IPS-20b (cell line): ENCODE data around the gene KIF26B.
"Not testable (repeated sequence)": the region's sequence is repeated elsewhere in the genome, so short reads cannot be mapped to it uniquely, and the experiment has no call there.

Experiments
- H3K27ac ChIP-seq: one replicate; pipeline ENCODE4 v1.5.1; 2013; ENCODE audit warnings: low read length
- H3K27me3 ChIP-seq: 2 replicates; pipeline ENCODE4 v1.6.1; 2013; ENCODE audit warnings: mild to moderate bottlenecking, low read length, inconsistent platforms; ENCODE audit not compliant: insufficient read depth
- H3K36me3 ChIP-seq: 2 replicates; pipeline ENCODE4 v1.6.1; 2013; ENCODE audit warnings: low read depth, mild to moderate bottlenecking, inconsistent platforms, low read length, moderate library complexity; ENCODE audit not compliant: insufficient read depth
- H3K4me1 ChIP-seq: 2 replicates; pipeline ENCODE4 v1.6.1; 2013; ENCODE audit warnings: mild to moderate bottlenecking, control low read depth, inconsistent platforms, low read length, moderate library complexity; ENCODE audit not compliant: insufficient read depth
- H3K4me3 ChIP-seq: 2 replicates; pipeline ENCODE4 v1.5.1; 2013; ENCODE audit warnings: mild to moderate bottlenecking, low read length, inconsistent platforms
- H3K9ac ChIP-seq: 2 replicates; pipeline ENCODE4 v1.6.1; 2013; ENCODE audit warnings: low read depth, mild to moderate bottlenecking, inconsistent platforms, low read length, moderate library complexity
- H3K9me3 ChIP-seq: 2 replicates; pipeline ENCODE4 v1.6.1; 2013; ENCODE audit warnings: mild to moderate bottlenecking, low read depth, low read length, inconsistent platforms; ENCODE audit not compliant: insufficient read depth

KIF26B gene

DNA sequence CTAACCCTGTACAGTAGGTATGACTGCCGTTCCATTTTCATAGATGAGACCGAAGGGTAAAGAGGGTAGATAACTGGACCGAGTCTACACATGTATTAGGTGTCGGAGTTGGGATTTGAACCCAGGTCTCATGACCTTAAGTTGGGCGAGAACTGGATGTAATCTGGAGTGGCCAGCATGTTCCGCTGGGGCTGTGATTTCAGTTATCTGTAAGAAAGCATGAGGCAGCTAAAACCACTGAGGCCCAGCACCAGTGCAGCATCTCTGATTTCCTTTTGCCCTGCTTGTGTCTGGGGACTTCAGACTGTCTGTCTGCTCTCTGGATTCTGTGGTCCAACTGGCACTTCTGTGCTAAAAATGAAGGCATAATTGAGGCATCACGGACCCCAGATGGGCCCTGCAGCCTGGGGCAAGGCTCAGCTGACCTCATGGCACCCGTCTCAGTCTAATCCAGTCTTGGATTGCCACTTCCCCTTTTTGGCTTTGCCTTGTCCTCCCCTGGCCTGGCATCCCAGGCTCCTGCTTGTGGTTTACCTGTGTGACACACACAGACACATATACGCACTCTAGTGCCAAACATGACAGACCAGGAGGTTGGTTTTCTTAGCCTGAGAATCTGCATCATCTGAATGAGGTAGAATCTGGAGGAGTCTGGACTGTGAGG, 180.2 kb downstream of the KIF26B start:
- no peak overlapping the region for H3K4me3 ChIP-seq
- no peaks in the 10 kb centered on the region for H3K36me3 ChIP-seq
- H3K27ac ChIP-seq = no peak overlapping the region

DNA sequence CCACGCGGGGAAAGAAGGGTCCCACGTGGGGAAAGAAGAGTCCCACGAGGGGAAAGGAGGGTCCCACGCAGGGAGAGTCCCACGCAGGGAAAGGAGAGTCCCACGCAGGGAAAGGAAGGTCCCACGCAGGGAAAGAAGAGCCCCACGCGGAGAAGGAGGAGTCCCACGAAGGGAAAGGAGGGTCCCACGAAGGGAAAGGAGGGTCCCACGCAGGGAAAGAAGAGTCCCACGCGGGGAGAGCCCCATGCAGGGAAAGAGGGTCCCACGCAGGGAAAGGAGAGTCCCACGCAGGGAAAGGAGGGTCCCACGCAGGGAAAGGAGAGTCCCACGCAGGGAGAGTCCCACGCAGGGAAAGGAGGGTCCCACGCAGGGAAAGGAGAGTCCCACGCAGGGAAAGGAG, 180.9 kb downstream of the KIF26B start:
- not testable (repeated sequence) for H3K36me3 ChIP-seq, H3K9ac ChIP-seq, H3K27me3 ChIP-seq, H3K27ac ChIP-seq, H3K9me3 ChIP-seq, H3K4me1 ChIP-seq, H3K4me3 ChIP-seq

More for the DNA sequence above, 180.2 kb downstream of the KIF26B start:
- H3K9ac ChIP-seq = no peak overlapping the region
- peaks cover 6% of the 10 kb centered on the region; the same call in 1 of the 2 replicates for H3K27me3 ChIP-seq
- H3K4me1 ChIP-seq = peaks cover 8% of the 10 kb centered on the region
- no peaks in the 10 kb centered on the region for H3K9me3 ChIP-seq

DNA sequence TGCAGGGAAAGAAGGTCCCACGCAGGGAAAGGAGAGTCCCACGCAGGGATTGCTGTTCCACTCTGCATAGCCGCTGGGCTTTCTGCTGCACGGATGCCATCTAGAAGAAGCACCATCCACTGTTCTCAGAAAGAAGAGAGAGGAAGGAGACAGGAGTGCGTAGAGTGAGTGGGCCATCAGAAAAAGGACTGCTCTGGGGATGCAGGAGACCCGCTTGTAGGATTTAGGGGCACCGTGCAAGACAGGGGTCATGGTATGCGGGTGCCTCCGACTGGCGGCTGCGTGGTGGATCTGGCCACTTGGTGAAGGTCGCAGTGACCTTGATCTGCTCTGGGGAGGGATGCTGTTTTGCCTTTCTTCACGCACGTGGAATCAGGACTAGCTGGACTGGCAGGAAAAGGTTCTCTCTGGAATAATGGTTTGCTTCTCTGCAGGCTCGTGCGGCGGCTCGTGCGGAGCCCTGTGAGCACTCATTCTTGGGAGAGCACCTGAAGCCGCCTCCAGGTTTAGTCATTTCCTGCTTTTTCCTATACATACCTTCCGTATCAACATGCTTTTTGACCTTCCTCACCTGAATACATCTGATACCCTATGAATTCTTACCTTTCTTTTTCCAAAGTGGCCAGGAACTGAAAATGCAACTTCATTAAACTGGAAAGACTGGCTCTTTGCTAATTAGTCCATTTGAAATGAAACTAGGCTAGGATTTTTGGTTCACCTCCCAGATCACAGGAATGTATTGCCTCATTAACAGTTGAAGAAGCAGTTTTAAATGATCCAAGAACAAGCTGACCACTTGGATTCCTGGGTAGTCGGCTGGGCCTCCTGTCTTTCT, 181.6 kb downstream of the KIF26B start:
- no peak overlapping the region for H3K27ac ChIP-seq
- no peak overlapping the region for H3K4me3 ChIP-seq
- H3K9me3 ChIP-seq = no peaks in the 10 kb centered on the region
- H3K4me1 ChIP-seq = peaks cover 8% of the 10 kb centered on the region
- no peak overlapping the region for H3K9ac ChIP-seq
- peaks cover 3% of the 10 kb centered on the region; the same call in 1 of the 2 replicates for H3K27me3 ChIP-seq
- no peaks in the 10 kb centered on the region for H3K36me3 ChIP-seq

DNA sequence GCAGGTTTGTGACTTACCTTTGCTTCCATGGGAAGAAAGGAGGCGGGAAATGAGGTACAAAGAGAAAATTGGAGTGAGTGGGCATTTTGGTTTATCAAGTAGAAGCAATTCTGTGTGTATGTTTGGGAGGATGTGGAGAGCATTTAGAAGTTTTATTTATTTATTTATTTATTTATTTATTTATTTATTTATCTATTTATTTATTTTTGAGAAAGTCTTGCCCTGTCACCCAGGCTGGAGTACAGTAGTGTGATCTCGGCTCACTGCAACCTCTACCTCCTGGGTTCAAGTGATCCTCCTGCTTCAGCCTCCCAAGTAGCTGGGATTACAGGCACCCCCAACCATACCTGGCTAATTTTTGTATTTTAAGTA, 182.2 kb downstream of the KIF26B start:
- H3K4me1 ChIP-seq, H3K36me3 ChIP-seq, H3K27ac ChIP-seq, H3K9me3 ChIP-seq, H3K27me3 ChIP-seq, H3K9ac ChIP-seq, H3K4me3 ChIP-seq: not testable (repeated sequence)

DNA sequence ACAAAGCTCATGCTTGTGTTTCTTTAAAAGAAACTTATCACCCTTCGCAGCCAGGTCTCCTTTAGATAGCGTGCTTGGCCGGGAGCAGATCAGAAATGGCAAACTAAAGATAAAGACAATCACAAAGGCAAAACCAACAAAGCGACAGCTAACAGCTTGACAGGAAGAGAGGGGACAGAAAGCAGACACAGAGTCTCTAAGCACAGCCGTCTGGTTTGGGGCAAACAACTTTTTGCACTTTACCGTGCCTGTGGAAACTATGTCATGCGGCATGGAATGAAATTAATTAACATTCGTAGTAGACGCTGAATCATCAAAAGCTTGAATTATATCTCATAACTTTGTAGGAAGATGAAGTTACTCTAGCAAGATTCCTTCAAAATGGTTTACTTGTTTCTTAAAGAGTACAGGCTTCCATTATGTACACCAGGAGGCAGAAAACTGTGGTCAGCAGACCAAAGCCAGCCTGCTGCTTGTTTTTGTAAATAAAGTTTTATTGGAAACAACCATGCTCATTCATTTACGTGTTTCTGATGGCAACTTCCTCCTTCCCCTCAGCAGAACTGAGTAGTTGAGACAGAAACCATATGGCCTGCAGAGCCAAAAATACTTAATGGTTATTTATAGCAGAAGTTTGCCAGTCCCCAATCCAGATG, 183.2 kb downstream of the KIF26B start:
- H3K9ac ChIP-seq = no peak overlapping the region
- H3K27ac ChIP-seq = no peak overlapping the region
- peaks cover 8% of the 10 kb centered on the region for H3K4me1 ChIP-seq
- H3K9me3 ChIP-seq = no peaks in the 10 kb centered on the region
- no peak overlapping the region for H3K4me3 ChIP-seq
- H3K27me3 ChIP-seq = no peaks in the 10 kb centered on the region
- H3K36me3 ChIP-seq = no peaks in the 10 kb centered on the region

DNA sequence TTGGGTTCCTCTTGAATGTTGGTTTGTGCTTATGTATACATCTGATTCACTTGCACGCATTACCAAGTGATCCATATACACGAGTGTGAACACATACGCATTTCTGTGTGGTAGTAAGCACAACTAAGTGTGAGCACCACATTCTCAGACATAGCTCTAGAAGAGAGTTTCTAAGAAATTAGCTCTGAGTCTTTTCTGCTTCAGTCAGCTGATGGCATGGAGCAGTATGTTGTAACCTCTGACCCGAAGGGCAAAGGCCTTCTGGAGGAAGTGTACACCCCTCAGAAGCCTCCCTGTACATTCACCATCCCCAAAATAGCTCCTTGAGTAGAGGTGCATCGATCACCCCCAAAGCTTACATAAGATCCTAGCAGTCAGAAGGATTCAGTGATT, 183.7 kb downstream of the KIF26B start:
- H3K9ac ChIP-seq = no peak overlapping the region
- H3K27ac ChIP-seq = no peak overlapping the region
- H3K36me3 ChIP-seq = no peaks in the 10 kb centered on the region
- no peaks in the 10 kb centered on the region for H3K27me3 ChIP-seq
- no peaks in the 10 kb centered on the region for H3K9me3 ChIP-seq
- peaks cover 8% of the 10 kb centered on the region for H3K4me1 ChIP-seq
- H3K4me3 ChIP-seq = no peak overlapping the region

DNA sequence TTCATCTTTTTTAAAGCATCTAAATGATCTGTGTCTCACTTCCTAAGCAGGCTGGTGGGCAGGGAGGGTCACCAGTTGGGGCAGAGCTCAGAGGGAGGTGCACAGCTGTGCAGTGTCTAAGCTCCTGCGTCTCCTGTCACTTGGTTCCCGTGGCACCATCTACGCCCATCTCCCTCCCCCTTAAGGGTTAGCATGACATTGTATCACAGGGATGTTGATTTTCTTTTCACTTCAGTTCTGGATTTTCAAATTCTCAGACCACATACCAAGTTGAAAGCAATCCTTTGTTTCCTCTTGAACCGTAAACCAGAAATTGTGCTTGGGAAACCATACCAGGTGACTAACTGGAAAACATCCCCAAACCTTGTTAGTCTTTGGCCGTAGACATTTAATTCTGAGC, 187.0 kb downstream of the KIF26B start:
- no peak overlapping the region for H3K27ac ChIP-seq
- no peaks in the 10 kb centered on the region for H3K9me3 ChIP-seq
- peaks cover 4% of the 10 kb centered on the region for H3K4me1 ChIP-seq
- no peaks in the 10 kb centered on the region for H3K36me3 ChIP-seq
- H3K27me3 ChIP-seq = no peaks in the 10 kb centered on the region
- H3K4me3 ChIP-seq = no peak overlapping the region
- no peak overlapping the region for H3K9ac ChIP-seq

DNA sequence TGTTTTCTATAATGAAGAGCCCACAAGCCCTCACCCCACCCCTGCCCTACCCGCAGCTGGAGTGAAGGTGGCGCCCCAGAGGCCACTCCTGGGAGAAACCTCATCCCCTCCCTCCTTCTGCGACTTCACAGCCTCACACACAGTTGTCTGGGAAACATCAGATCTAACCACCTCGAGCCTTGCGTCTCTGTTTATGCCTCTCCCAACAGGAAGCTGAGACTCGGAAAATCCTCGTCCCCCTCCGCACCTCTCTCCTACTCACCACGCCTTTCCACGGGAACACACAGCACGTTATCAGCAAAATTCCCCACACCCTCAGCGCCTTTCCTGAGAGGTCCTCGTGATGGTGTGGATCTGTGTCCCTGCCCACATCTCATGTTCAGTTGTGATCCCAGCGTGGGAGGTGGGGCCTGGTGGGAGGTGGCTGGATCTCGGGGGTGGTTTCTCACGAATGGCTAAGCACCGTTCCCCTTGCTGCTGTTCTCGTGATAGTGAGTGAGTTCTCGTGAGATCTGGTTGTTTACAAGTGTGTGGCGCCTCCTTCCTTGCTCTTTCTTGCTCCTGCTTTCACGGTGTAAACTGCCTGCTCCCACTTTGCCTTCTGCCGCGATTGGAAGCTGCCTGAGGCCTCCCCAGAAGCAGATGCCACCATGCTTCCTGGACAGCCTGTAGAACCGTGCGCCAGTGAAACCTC, 190.6 kb downstream of the KIF26B start:
- H3K4me1 ChIP-seq = no peaks in the 10 kb centered on the region
- no peaks in the 10 kb centered on the region for H3K36me3 ChIP-seq
- no peak overlapping the region for H3K9ac ChIP-seq
- no peak overlapping the region for H3K27ac ChIP-seq
- H3K4me3 ChIP-seq = peak overlapping the region; percentile 55; the same call in 1 of the 2 replicates
- no peaks in the 10 kb centered on the region for H3K27me3 ChIP-seq
- H3K9me3 ChIP-seq = no peaks in the 10 kb centered on the region

DNA sequence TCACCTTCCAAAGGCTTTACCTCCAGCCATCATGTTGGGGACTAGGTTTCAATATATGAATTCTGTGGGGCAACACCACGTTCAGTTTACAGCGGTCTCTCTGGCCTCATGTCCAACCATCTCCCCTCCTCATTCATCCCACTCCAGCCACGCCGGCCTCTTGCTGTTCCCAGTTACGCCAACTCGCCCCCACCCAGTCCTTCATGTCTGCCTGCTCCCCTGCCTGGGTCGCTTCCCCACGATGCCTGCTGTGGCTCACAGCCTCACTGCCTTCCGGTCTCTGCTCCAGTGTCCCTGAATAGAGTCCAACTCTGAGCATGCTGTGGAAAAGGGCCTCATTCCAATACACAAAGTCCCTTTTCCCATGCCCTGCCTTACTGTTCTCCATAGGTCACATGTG, 193.8 kb downstream of the KIF26B start:
- Histone ChIP-seq H3K4me3 (no peak overlapping the region), H3K27ac (no peak overlapping the region), H3K27me3 (no peaks in the 10 kb centered on the region), H3K36me3 (no peaks in the 10 kb centered on the region), H3K9me3 (no peaks in the 10 kb centered on the region), H3K4me1 (no peaks in the 10 kb centered on the region), H3K9ac (no peak overlapping the region)

DNA sequence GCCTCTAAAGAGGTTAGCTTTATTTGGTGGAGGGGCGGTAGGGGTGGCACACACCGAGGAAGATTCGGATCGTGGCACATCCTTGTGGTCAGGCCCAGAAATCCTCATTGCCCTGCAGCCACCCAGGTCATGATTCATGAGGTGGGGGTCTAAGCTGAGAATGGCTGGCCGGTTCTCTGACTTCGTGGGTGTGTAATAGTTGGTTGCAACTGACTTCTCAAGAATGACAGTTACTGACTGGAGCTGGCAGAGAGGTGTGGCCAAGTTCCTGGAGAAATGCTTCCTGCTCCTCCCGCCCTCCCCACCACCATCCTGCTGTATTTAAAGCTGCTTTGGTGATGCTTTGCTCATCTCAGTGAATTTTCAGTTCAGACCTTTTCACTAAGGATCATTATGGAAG, 198.6 kb downstream of the KIF26B start:
- no peaks in the 10 kb centered on the region for H3K9me3 ChIP-seq
- H3K4me3 ChIP-seq = no peak overlapping the region
- H3K9ac ChIP-seq = no peak overlapping the region
- H3K27me3 ChIP-seq = no peaks in the 10 kb centered on the region
- H3K27ac ChIP-seq = no peak overlapping the region
- H3K4me1 ChIP-seq = no peaks in the 10 kb centered on the region
- no peaks in the 10 kb centered on the region for H3K36me3 ChIP-seq

DNA sequence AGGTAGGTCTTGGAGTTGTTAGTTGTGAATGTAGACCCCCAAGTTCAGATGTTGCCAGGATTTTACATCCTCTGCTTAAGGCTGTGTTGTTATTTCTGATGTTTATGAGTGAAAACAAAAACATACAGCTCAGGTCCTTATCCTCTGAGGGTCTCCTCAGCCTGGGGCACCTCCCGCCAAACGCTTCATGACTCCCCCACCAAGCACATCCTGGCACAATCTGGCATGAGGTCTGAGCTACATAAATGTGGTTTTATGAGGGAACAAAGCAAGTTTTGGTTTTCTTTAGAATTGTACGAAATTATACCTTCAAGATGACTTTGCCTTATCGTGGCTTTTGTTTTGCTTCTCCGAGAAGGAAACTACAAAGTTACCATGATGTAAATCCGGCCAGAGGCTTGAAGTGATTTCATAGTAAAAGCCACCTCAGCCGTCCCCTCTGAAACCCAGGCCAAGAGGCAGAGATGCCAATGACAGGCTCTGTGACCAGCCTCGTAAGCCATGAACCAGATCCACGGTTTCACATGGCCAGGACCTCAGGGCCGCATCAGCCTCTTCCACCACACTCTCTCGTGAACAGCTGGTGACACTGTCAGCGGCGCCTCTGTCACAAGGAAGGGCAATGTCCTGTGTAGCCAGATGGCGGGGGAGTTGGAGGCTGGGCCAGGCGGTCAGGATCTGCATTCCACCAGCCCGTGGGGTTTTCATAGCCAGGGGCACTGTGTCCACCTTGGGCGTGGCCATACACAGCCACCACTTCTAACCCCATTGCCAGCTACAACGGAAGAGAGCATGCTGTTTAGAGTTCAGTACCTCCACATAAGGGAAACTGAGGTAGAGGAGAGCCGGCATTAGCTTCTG, 199.4 kb downstream of the KIF26B start:
- Histone ChIP-seq H3K4me1 (no peaks in the 10 kb centered on the region), H3K27ac (no peak overlapping the region), H3K9me3 (no peaks in the 10 kb centered on the region), H3K27me3 (no peaks in the 10 kb centered on the region), H3K9ac (no peak overlapping the region), H3K4me3 (no peak overlapping the region), H3K36me3 (no peaks in the 10 kb centered on the region)
